ENCODE results near the gene NEU3.

- TF ChIP-seq CTCF (IDR thresholded peaks at IDR 0.05; ENCODE audit: low read length) (no peak), EZH2phosphoT487 (IDR thresholded peaks at IDR 0.05; ENCODE audit: low read length) (no peak), EZH2 (optimal IDR thresholded peaks at IDR 0.05; ENCODE audit: low read depth, low read length) (no peak)
Measured at GRCh38 chr11:75035256-75035655, 46.5 kb downstream of the NEU3 start.
